Activated CD4-positive, alpha-beta memory T cell treated with anti-CD3 and anti-CD28 coated beads, Interleukin-2, amount 10 ng/mL, durations not matched to agents 7 days and 5 days (primary cell): ENCODE measurements around the gene ACLY. TPM values are rescaled to one million over a fixed set of nuclear protein-coding genes. Genes with fewer than 3 reads are reported as not detected.

Source experiments
- CTCF ChIA-PET: fragments of 350-600 bp; sonication (Branson Sonifier 250); formaldehyde crosslinking; loops from one replicate; lab custom pipeline; 2021; ENCODE audit warnings: antibody characterized with exemption, inconsistent platforms; lab: Charles Lee
- POLR2A ChIA-PET: fragments of 350-600 bp; sonication (Branson Sonifier 250); formaldehyde crosslinking; loops from one replicate; lab custom pipeline; 2021; ENCODE audit warnings: antibody characterized with exemption; lab: Charles Lee
- DNase-seq: peaks from one replicate; pipeline ENCODE4 v3.0.0-alpha.2; 2020
- H3K27ac Mint-ChIP-seq: one replicate; pipeline ENCODE4 v1.8.0; 2021; ENCODE audit warnings: mild to moderate bottlenecking, mixed read lengths
- H3K27me3 Mint-ChIP-seq: one replicate; pipeline ENCODE4 v1.8.0; 2021; ENCODE audit warnings: mixed read lengths
- H3K36me3 Mint-ChIP-seq: one replicate; pipeline ENCODE4 v1.8.0; 2021; ENCODE audit warnings: low read depth, mixed read lengths
- H3K4me1 Mint-ChIP-seq: one replicate; pipeline ENCODE4 v1.8.0; 2021; ENCODE audit warnings: mixed read lengths
- H3K4me3 Mint-ChIP-seq: one replicate; pipeline ENCODE4 v1.8.0; 2021; ENCODE audit warnings: mild to moderate bottlenecking, mixed read lengths
- H3K9me3 Mint-ChIP-seq: one replicate; pipeline ENCODE4 v1.8.0; 2021; ENCODE audit warnings: mixed read lengths
- total RNA-seq, 2 experiments: library from RNA; stranded (reverse); gene quantifications; one replicate each; pipeline ENCODE4 v1.2.3, GENCODE V29; 2021

Gene ACLY
- total RNA-seq = 100 to 1,000 TPM; 177 to 183 TPM

DNA sequence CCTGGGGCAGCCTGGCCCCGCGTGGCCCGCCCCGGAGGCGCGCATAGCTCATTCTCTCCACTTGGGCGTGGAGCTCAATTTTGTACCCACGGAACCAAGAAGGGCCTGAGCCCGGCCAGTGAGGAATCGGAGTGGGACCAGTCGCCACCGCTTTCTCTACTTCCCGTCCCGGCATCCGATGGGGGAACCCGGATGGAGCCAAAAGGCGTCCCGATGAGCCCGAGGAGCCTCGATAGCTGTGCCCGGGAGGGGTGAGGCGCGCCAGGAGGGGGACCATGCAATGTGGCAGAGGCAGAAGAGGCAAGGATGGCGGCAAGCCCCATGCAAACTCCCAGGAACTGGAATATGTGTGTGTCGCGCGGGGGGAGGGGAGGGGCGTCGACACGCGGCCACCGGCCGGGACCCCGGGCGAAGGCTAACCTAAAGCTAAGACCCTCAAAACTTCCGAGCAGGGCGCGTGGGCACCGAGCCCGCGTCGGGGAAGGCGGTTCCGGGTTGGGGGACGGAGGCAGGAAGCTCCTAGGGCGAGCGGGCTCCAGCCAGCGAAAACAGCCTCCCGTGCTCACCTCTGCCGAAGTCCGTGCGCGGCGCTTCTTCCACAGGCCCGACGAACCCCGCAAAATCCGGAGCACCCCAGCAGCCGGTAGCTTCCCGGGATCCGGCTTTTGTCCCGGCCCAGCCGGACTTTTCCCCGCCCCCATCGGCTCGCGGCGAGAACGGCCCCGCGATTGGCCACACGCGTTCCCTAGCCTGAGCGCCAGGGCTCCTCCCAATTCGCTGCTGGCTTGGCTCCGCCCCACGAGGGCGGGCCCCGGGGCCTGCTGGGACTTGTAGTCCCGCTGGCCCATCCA, at the start of gene ACLY:
TSS of gene ACLY (minus strand) at position 638 of the 851 bp plus-strand sequence. CDS start 5,078 bp downstream, outside the sequence.
- Mint-ChIP-seq H3K9me3 (no peaks in the 10 kb centered on the region), H3K27me3 (no peaks in the 10 kb centered on the region), H3K27ac (peak within 1 kb of the TSS; percentile 90), H3K4me1 (peaks cover 38% of the 10 kb centered on the region), H3K4me3 (peak within 1 kb of the TSS; percentile 96), H3K36me3 (peaks cover 28% of the 10 kb centered on the region)
- peak; percentile 97 for DNase-seq
- ChIA-PET CTCF (interaction anchor here (0.8 to 2.5 kb wide), 14 partner anchors 10 to 240 kb away, joined by 3 to 21 read pairs (median 4); partner anchors contain the start of genes CNP, DNAJC7, EIF1 and JUP), POLR2A (interaction anchor here (0.5 to 4.0 kb wide), 27 partner anchors 9 to 1442 kb away, joined by 3 to 108 read pairs (median 4); partner anchors contain the start of genes CNP, DHX58, DNAJC7 and EIF1)

DNA sequence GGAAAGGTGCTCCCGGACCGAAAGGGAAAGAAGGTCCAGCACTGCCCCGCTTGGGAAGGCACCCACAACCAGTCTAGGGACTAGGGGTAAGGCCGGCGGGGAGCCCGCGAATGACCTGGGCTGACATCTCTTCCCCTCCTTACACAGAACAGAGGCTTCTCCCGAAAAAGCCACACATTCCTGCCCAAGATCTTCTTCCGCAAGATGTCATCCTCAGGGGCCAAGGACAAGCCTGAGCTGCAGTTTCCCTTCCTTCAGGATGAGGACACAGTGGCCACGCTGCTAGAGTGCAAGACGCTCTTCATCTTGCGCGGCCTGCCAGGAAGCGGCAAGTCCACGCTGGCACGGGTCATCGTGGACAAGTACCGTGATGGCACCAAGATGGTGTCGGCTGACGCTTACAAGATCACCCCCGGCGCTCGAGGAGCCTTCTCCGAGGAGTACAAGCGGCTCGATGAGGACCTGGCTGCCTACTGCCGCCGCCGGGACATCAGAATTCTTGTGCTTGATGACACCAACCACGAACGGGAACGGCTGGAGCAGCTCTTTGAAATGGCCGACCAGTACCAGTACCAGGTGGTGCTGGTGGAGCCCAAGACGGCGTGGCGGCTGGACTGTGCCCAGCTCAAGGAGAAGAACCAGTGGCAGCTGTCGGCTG, 49.3 kb upstream of the ACLY start:
- ChIA-PET CTCF (interaction anchor here (0.7 to 1.8 kb wide), 4 partner anchors 49 to 57 kb away, joined by 3 to 4 read pairs (median 4); partner anchors contain the start of genes ACLY and NKIRAS2), POLR2A (interaction anchor here (1.2 to 6.4 kb wide), 10 partner anchors 8 to 307 kb away, joined by 3 to 118 read pairs (median 8); partner anchors contain the start of genes ACLY, DHX58, DNAJC7 and NKIRAS2)
- no peaks in the 10 kb centered on the region for H3K9me3 Mint-ChIP-seq
- peak overlapping the region; percentile 81 for H3K4me3 Mint-ChIP-seq
- H3K36me3 Mint-ChIP-seq = peaks cover 38% of the 10 kb centered on the region
- H3K27me3 Mint-ChIP-seq = no peaks in the 10 kb centered on the region
- peaks cover 58% of the 10 kb centered on the region for H3K4me1 Mint-ChIP-seq
- no peak for DNase-seq
- peak overlapping the region; percentile 78 for H3K27ac Mint-ChIP-seq

DNA sequence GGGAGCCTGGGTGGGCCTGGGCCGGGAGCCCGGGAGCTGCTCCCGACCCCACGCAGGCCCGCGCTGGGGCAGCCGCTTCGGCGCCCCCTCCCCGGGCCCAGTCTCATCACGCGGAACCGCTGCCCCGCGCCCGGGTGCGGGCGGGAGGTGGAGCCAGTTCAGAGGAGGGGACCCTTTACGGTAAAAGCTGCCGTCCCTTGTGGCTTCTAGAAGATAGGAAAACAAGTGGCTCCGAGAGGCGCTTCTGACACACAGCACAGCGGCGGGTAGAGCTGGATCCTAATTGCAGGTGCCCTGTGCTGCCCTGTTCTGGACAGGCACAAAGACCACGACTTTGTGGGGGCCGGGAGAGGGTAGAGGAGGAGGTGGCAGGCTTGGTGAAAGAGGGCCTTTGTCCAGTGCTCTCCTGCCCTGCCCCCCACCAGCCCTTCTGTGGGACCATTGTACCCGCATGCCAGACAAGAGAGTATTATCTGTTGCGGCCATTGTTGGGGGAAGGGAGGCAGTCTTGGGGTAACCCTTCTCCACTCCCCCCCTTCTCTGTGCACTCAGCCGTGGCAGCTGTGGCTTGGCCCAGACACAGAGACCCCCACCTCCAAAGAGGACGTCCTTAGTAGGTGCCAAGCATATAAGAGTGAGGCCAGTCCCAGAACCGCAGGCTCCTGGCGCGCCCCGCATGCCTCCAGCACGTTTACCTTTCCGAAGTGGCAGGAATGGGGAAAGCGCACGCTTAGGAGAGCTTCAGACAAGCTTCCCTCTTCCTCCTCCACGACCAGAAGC, 48.6 kb upstream of the ACLY start:
- peaks cover 54% of the 10 kb centered on the region for H3K4me1 Mint-ChIP-seq

DNA sequence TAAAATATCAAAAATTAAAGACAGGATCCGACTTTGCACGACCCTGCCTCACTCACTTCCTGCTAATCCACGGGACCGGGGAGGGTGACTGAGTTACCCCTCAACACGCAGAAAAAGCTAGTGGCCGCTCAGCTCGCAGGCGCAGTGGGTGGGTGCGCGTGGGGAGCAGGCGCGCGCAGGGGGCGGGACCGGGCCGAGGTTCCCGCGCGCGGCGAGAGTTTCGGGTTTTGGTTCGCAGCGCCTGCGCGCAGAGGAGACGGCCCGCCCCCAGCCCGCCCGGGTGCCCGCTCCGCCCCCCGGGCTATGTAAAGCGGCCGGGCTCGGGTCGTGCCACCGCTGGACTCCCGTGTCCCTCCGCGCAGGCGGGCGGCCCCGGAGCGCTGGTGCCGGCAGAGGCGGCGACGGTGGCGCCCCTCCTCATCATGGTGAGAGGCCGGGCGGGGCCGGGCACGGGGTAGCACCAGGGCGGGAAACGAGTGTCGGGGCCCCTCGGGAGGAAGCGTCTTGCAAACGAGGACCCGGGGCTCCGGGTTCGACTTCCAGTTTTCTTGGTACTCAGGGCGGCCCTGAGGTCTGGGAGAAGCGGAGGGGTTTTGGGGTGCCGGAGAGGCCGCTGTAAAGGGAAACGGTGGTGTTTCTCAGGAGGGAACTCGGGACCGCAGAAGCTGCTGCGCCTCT, 47.9 kb upstream of the ACLY start, which contains the start of gene CNP:
TSS of gene CNP (plus strand) at position 333 of the 678 bp plus-strand sequence. CDS start at position 423, 90 bp downstream.
- peaks cover 28% of the 10 kb centered on the region for H3K36me3 Mint-ChIP-seq
- H3K4me3 Mint-ChIP-seq = peak within 1 kb of the TSS; percentile 81
- no peaks in the 10 kb centered on the region for H3K9me3 Mint-ChIP-seq
- no peaks in the 10 kb centered on the region for H3K27me3 Mint-ChIP-seq
- ChIA-PET CTCF (interaction anchor here (0.7 to 4.2 kb wide), 14 partner anchors 9 to 256 kb away, joined by 3 to 19 read pairs (median 5); partner anchors contain the start of genes DHX58, DNAJC7, NKIRAS2 and ODAD4), POLR2A (interaction anchor here (0.5 to 6.4 kb wide), 39 partner anchors 9 to 1680 kb away, joined by 3 to 118 read pairs (median 4); partner anchors contain the start of genes ACLY, DHX58, DNAJC7 and EIF1)
- peak within 1 kb of the TSS; percentile 84 for H3K27ac Mint-ChIP-seq
- peaks cover 50% of the 10 kb centered on the region for H3K4me1 Mint-ChIP-seq
- peak; percentile 93 for DNase-seq

More for the DNA sequence above, 48.6 kb upstream of the ACLY start:
- H3K4me3 Mint-ChIP-seq = peak overlapping the region; percentile 81
- POLR2A ChIA-PET = interaction anchor here (0.5 to 6.4 kb wide), 32 partner anchors 9 to 1681 kb away, joined by 3 to 118 read pairs (median 5); partner anchors contain the start of genes ACLY, DHX58, DNAJC7 and EIF1
- H3K36me3 Mint-ChIP-seq = peaks cover 33% of the 10 kb centered on the region
- peak; percentile 53 for DNase-seq
- CTCF ChIA-PET = interaction anchor here (0.7 to 2.0 kb wide), 7 partner anchors 31 to 58 kb away, joined by 3 to 11 read pairs (median 4); partner anchors contain the start of genes ACLY, DNAJC7, NKIRAS2 and ODAD4
- H3K9me3 Mint-ChIP-seq = no peaks in the 10 kb centered on the region
- peak overlapping the region; percentile 78 for H3K27ac Mint-ChIP-seq
- H3K27me3 Mint-ChIP-seq = no peaks in the 10 kb centered on the region

DNA sequence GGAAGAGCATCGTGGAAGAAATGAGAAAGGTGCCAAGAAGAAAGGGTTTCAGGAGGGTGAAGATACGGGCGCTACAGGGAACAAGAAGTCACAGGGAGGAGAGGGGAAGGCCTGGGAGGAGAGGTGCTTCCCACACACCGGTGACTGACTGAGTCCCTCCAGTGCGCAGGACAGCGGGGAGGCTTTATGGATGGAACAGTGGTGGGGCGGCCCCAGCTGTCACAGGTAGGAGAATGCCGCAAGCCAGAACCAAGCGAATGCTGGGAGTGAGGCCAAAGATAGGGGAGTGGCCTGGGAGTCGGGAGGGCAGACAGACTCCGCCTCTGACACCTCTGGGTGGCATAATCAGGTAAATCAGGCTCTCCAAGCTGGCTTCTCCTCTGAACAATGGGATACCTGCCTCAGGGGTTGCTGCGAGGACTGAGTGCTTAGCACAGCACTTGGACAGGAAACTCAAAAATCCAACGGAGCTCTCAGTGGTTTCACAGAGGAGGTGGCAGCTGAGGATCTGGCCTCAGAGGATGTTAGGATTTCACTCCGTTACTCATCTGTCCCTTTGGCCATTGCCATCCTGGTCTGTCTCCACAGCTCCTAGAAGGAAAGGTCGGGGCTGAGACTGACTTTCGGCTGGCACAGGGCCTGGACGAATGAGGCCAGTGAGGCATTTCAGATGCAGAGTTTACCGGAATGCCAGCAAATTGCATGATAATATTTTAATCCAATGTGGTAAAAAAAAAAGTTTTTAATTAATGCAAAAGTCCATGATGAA, 47.1 kb upstream of the ACLY start:
- Mint-ChIP-seq H3K27me3 (no peaks in the 10 kb centered on the region), H3K27ac (peak overlapping the region; percentile 84), H3K36me3 (peaks cover 23% of the 10 kb centered on the region), H3K4me1 (peaks cover 46% of the 10 kb centered on the region), H3K4me3 (peak overlapping the region; percentile 77), H3K9me3 (no peaks in the 10 kb centered on the region)
- DNase-seq = peak; percentile 71
- CTCF ChIA-PET = interaction anchor here (0.7 to 4.2 kb wide), 17 partner anchors 8 to 256 kb away, joined by 3 to 19 read pairs (median 5); partner anchors contain the start of genes DHX58, DNAJC7, NKIRAS2 and ODAD4
- POLR2A ChIA-PET = interaction anchor here (0.6 to 6.4 kb wide), 30 partner anchors 8 to 423 kb away, joined by 3 to 118 read pairs (median 4); partner anchors contain the start of genes ACLY, DHX58, DNAJC7 and EIF1

DNA sequence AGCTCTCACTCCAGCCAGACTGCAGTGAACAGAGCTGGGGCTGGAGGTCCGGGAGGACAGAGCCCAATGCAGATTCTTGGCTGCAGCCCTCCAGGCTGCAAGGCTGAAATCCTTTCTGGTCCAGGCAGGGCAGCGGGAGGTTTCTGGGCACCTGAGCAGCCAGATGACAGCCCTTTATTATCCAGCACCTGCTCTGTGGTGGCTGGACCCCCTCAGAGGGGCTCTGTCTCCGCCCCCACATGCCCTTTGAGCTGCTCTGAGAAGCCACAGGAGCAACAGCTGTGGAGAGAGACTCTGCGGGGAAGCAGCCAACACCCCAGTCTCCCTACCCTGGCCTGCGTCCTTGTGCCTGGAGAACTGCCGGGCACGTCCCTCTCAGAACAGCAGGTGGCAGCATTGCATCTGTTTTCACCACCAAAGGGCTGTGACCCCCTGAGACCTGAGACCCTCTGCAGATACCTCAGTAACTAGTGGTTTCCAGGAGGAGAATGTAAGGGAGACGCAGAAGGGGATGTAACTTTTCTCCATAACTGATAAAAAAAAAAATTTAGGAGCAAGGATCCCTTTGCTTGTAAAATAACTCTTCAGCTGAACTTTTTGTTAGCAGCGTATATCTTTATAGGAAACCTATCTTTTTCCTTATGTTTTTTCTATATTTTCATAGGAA, 44.1 kb upstream of the ACLY start:
- no peaks in the 10 kb centered on the region for H3K27me3 Mint-ChIP-seq
- no peaks in the 10 kb centered on the region for H3K9me3 Mint-ChIP-seq
- ChIA-PET CTCF (interaction anchor here (0.5 to 4.2 kb wide), 18 partner anchors 12 to 349 kb away, joined by 3 to 30 read pairs (median 4); partner anchors contain the start of genes ACLY, DHX58, DNAJC7 and NKIRAS2), POLR2A (interaction anchor here (1.0 to 6.4 kb wide), 3 partner anchors 14 to 149 kb away, joined by 3 to 118 read pairs (median 5); partner anchors contain the start of gene DHX58)
- H3K27ac Mint-ChIP-seq = no peak overlapping the region
- peaks cover 3% of the 10 kb centered on the region for H3K36me3 Mint-ChIP-seq
- no peak overlapping the region for H3K4me3 Mint-ChIP-seq
- peaks cover 21% of the 10 kb centered on the region for H3K4me1 Mint-ChIP-seq
- peak; percentile 76 for DNase-seq

DNA sequence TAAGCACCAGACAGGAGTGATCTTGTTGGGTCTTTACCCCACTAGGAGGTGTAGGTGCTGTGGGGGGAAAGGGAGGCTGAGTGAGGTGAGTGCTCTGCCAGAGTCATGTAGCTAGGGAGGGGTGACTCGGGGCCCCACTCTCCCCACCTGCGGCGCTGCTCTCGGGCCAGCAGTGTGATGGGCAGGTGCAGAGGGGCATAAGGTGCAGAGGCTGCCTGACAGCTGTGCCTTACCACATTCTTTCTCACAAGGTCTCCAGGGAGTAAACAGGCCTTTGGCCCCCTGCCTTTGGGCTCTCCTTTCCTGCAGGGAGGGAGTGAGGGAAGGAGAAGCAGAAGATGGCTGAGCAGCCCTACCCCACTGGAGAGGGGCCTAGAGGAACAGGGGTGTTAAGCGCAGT, 43.4 kb upstream of the ACLY start:
- ChIA-PET POLR2A (interaction anchor here (1.5 kb wide), 1 partner anchor 13 kb away, joined by 5 read pairs; no protein-coding TSS in a partner anchor), CTCF (interaction anchor here (0.6 to 3.8 kb wide), 6 partner anchors 30 to 380 kb away, joined by 3 to 30 read pairs (median 3); partner anchors contain the start of genes DNAJC7, NKIRAS2 and ODAD4)
- H3K4me3 Mint-ChIP-seq = no peak overlapping the region
- H3K36me3 Mint-ChIP-seq = no peaks in the 10 kb centered on the region
- peaks cover 14% of the 10 kb centered on the region for H3K4me1 Mint-ChIP-seq
- H3K9me3 Mint-ChIP-seq = no peaks in the 10 kb centered on the region
- no peak overlapping the region for H3K27ac Mint-ChIP-seq
- no peaks in the 10 kb centered on the region for H3K27me3 Mint-ChIP-seq
- no peak for DNase-seq

DNA sequence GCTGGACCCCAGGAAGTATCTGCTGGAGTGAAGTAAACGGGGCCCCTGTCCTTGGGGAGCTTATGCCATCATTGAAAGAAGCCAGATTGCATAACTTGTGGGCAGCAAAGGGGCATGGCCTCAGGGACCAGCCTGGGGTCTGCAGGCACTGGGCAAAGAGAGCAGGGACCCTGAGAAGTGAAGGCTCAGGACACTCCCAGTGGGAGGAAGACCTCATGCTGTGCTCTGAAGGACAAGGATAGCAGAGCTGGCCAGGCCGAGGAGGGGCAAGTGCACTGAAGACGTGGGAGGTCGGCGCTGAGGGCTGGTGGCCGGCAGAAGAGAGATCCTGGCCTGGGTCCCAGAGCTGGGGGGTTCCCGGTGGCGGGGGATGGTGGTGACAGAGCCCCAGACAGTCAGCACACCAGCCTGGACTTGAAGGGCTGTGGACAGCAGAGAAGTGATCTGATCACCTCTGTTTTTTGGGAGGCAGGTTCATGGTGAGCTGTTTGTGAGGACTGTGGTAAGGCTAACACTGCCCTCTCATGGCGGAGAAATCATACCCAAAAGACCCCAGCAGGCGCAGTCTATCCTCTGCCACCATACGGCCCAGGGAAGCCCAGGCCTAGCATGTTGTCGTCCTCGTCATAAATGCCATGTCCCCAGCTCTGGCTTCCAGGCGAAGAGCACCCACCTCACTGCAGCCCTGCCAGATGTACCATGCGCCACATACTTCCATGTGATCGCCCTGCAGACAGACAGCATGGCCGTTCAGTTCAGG, 40.8 kb upstream of the ACLY start:
- Mint-ChIP-seq H3K4me1 (no peaks in the 10 kb centered on the region), H3K27me3 (no peaks in the 10 kb centered on the region), H3K9me3 (no peaks in the 10 kb centered on the region), H3K4me3 (no peak overlapping the region), H3K36me3 (no peaks in the 10 kb centered on the region), H3K27ac (no peak overlapping the region)
- ChIA-PET CTCF (interaction anchor here (0.6 to 1.8 kb wide), 7 partner anchors 17 to 42 kb away, joined by 3 to 6 read pairs (median 5); partner anchors contain the start of gene ODAD4), POLR2A (interaction anchor here (0.9 to 1.1 kb wide), 2 partner anchors 68 to 271 kb away, joined by 3 read pairs; partner anchors contain the start of gene EIF1)
- DNase-seq = no peak

DNA sequence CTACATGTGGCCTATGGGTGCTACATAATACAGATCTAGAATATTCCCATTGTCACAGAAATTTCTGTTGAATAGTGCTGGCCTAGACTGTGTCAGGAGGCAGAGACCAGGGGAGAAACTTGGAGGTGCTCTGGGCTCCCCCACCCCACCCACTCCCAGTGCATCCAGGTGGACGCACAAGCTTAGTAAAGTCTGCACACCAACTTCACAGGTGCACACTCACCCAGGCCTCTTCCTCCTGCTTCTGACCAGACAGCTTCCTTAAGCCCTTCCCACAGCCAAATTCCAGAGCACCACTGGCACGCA, 40.2 kb upstream of the ACLY start:
- no peak for DNase-seq
- CTCF ChIA-PET = interaction anchor here (0.7 to 1.8 kb wide), 8 partner anchors 9 to 159 kb away, joined by 3 to 6 read pairs (median 4); partner anchors contain the start of gene ODAD4
- H3K9me3 Mint-ChIP-seq = no peaks in the 10 kb centered on the region
- H3K4me1 Mint-ChIP-seq = no peaks in the 10 kb centered on the region
- no peaks in the 10 kb centered on the region for H3K36me3 Mint-ChIP-seq
- no peak overlapping the region for H3K27ac Mint-ChIP-seq
- H3K27me3 Mint-ChIP-seq = no peaks in the 10 kb centered on the region
- H3K4me3 Mint-ChIP-seq = no peak overlapping the region
- POLR2A ChIA-PET = interaction anchor here (1.1 kb wide), 1 partner anchor 69 kb away, joined by 3 read pairs; no protein-coding TSS in a partner anchor
